GM12891 (cell line): ENCODE results near the gene GUCY2D.
A peak's percentile ranks its signal among the peaks of the same experiment; 100 is the strongest.
"Not testable (repeated sequence)": the region's sequence is repeated elsewhere in the genome, so short reads cannot be mapped to it uniquely, and the experiment has no call there.

Experiments used
- DNase-seq: peaks from one replicate; pipeline ENCODE4 v3.0.0; 2011; ENCODE audit warnings: low spot score; ENCODE audit not compliant: insufficient read length
- FAIRE-seq: peaks from 2 replicates; lab custom pipeline; 2011; peaks lifted over from hg19 to GRCh38; lab: Jason Lieb, UNC
- PAX5 ChIP-seq: IDR thresholded peaks from 2 replicates; pipeline ENCODE4 v1.6.1; 2011; ENCODE audit warnings: low read length, moderate library complexity, mild to moderate bottlenecking; ENCODE audit not compliant: insufficient read depth, severe bottlenecking
- POLR2A ChIP-seq: IDR thresholded peaks from 2 replicates; pipeline ENCODE4 v1.6.1; 2011; ENCODE audit warnings: low read depth, low read length, control low read depth
- POLR2AphosphoS5 ChIP-seq: IDR thresholded peaks from 2 replicates; pipeline ENCODE4 v1.6.1; 2011; ENCODE audit warnings: low read depth, low read length, control low read depth
- POU2F2 ChIP-seq: IDR thresholded peaks from 2 replicates; pipeline ENCODE4 v1.6.1; 2011; ENCODE audit warnings: low read depth, mild to moderate bottlenecking, control low read depth, low read length, moderate library complexity
- SPI1 ChIP-seq: IDR thresholded peaks from 2 replicates; pipeline ENCODE4 v1.6.1; 2011; ENCODE audit warnings: low read depth, low read length, control low read depth
- TAF1 ChIP-seq: IDR thresholded peaks from 2 replicates; pipeline ENCODE4 v1.6.1; 2011; ENCODE audit warnings: low read depth, low read length, control low read depth

The GUCY2D gene

GRCh38 chr17:8053600-8053999, 51.2 kb downstream of the GUCY2D start:
- FAIRE-seq (no peak), DNase-seq (no peak)

GRCh38 chr17:8055851-8056231, 53.4 kb downstream of the GUCY2D start:
- DNase-seq (no peak), FAIRE-seq (no peak)
- no peak for TF ChIP-seq POLR2A
- no peak for TF ChIP-seq TAF1
- TF ChIP-seq SPI1 = no peak
- TF ChIP-seq PAX5 = no peak
- TF ChIP-seq POLR2AphosphoS5 = no peak

More at GRCh38 chr17:8053600-8053999, 51.2 kb downstream of the GUCY2D start:
- TF ChIP-seq POU2F2 (no peak), PAX5 (no peak), SPI1 (no peak), POLR2A (no peak), POLR2AphosphoS5 (no peak), TAF1 (no peak)

- DNase-seq = no peak
- TF ChIP-seq POU2F2 = no peak
- TF ChIP-seq SPI1 = 0 out of 2 replicates have a peak, but pooled peaks have one; percentile 22
- peak; percentile 14 for TF ChIP-seq PAX5
- peak; percentile 79 for FAIRE-seq
Measured at GRCh38 chr17:8056232-8056975, 54.0 kb downstream of the GUCY2D start.

- no peak for DNase-seq
- TF ChIP-seq POLR2AphosphoS5 (no peak), PAX5 (no peak), POU2F2 (no peak), TAF1 (no peak)
- FAIRE-seq = no peak
Measured at GRCh38 chr17:8056976-8057625, 54.7 kb downstream of the GUCY2D start.

- DNase-seq (no peak), FAIRE-seq (peak; percentile 97)
- TF ChIP-seq TAF1 (no peak), SPI1 (no peak), POLR2AphosphoS5 (no peak), PAX5 (no peak)
Measured at GRCh38 chr17:8057691-8058114, 55.3 kb downstream of the GUCY2D start.

GRCh38 chr17:8059131-8059530, 56.7 kb downstream of the GUCY2D start:
- no peak for DNase-seq
- TF ChIP-seq POLR2A = no peak
- no peak for TF ChIP-seq TAF1
- TF ChIP-seq POU2F2 = no peak
- no peak for TF ChIP-seq POLR2AphosphoS5
- no peak for TF ChIP-seq PAX5
- no peak for TF ChIP-seq SPI1
- no peak for FAIRE-seq

- FAIRE-seq = peak; percentile 84
- DNase-seq = no peak
Measured at GRCh38 chr17:8060274-8060673, 57.9 kb downstream of the GUCY2D start.

GRCh38 chr17:8061851-8062250, 59.4 kb downstream of the GUCY2D start:
- FAIRE-seq, DNase-seq: not testable (repeated sequence)

More at GRCh38 chr17:8060274-8060673, 57.9 kb downstream of the GUCY2D start:
- no peak for TF ChIP-seq PAX5
- no peak for TF ChIP-seq POLR2AphosphoS5
- TF ChIP-seq TAF1 = no peak
- no peak for TF ChIP-seq SPI1
- no peak for TF ChIP-seq POLR2A
- TF ChIP-seq POU2F2 = no peak

GRCh38 chr17:8062435-8062806, 60.0 kb downstream of the GUCY2D start:
- no peak for FAIRE-seq
- no peak for TF ChIP-seq POU2F2
- TF ChIP-seq POLR2AphosphoS5 = no peak
- no peak for DNase-seq

GRCh38 chr17:8062807-8063483, 60.5 kb downstream of the GUCY2D start:
- DNase-seq (no peak), FAIRE-seq (no peak)
- TF ChIP-seq PAX5 = no peak
- no peak for TF ChIP-seq POLR2A
- no peak for TF ChIP-seq TAF1
- TF ChIP-seq POLR2AphosphoS5 = no peak
- TF ChIP-seq POU2F2 = no peak
- TF ChIP-seq SPI1 = no peak
